Mucosa of descending colon (tissue), 3 donors: ENCODE data around the gene OR4D6. TPM values are rescaled to one million over a fixed set of nuclear protein-coding genes. Genes with fewer than 3 reads are reported as not detected.

Experiments
- total RNA-seq, 3 donors: library from RNA; stranded (reverse); fragmentation: NEBNext Ultra II Directional in 2 of 3; extraction: Animal tissue kit (Norgen Biotek cat#: 25700) in 2 of 3; gene quantifications; one replicate each; pipeline versions ENCODE4 v1.2.1 to v1.2.4, GENCODE V29; 2021 to 2023
- donor health status: DM: no; HTN: no; CAD: no; lungs with moderate emphysema.
- donor health status: DM: no; HTN: no; CAD: no.
- donor health status: DM: no; HTN: yes; CAD: no.

The OR4D6 gene
- total RNA-seq, 3 donors from 2014 or later = not detected

Other genes starting within 250 kb of the OR4D6 start
- 10 to 100 TPM in 2 of 3 donors, 1 to 10 TPM in 1; 8.7 to 30.8 (median 21.9) TPM for gene MPEG1, start 244.0 kb upstream of the OR4D6 start, total RNA-seq
- not detected for gene OR5AN1, start 98.1 kb upstream of the OR4D6 start, total RNA-seq
- not detected for gene OR5A2, start 30.5 kb upstream of the OR4D6 start, total RNA-seq
- not detected for gene OR5A1, start 20.5 kb upstream of the OR4D6 start, total RNA-seq
- not detected for gene OR4D10, start 16.4 kb downstream of the OR4D6 start, total RNA-seq
- gene OR4D11, start 46.6 kb downstream of the OR4D6 start, total RNA-seq = not detected
- not detected for gene OR4D9, start 54.6 kb downstream of the OR4D6 start, total RNA-seq
- 10 to 100 TPM; 55.0 to 57.8 (median 55.9) TPM for gene OSBP, start 158.8 kb downstream of the OR4D6 start, total RNA-seq
- gene PATL1, start 212.1 kb downstream of the OR4D6 start, total RNA-seq = 10 to 100 TPM; 34.1 to 40.2 (median 34.6) TPM